Right atrium auricular region (tissue), 2 donors: ENCODE measurements around the gene DHX40. TPM values are rescaled to one million over a fixed set of nuclear protein-coding genes. Genes with fewer than 3 reads are reported as not detected.
A peak's percentile ranks its signal among the peaks of the same experiment; 100 is the strongest.

Experiments
- DNase-seq: peaks from one replicate; pipeline ENCODE4 v3.0.0-alpha.2; 2019; ENCODE audit warnings: low spot score
- H3K27ac ChIP-seq, 2 donors: fragments of 200-600 bp; sonication (generic); 1 replicate in 1 of 2; 2 replicates in 1 of 2; pipeline ENCODE4 v1.5.1; 2016 to 2019
- H3K27me3 ChIP-seq, 2 donors: fragments of 200-600 bp; sonication (generic); one replicate each; pipeline versions ENCODE4 v1.5.1 to v1.6.0; 2017 to 2019
- H3K36me3 ChIP-seq: fragments of 200-600 bp; sonication (generic); one replicate; pipeline ENCODE4 v1.5.1; 2016
- H3K4me1 ChIP-seq, 2 donors: fragments of 200-600 bp; sonication (generic); one replicate each; pipeline versions ENCODE4 v1.5.1 to v1.6.0; 2017 to 2019
- H3K4me3 ChIP-seq, 2 donors: fragments of 200-600 bp; sonication (generic); 1 replicate in 1 of 2; 2 replicates in 1 of 2; pipeline ENCODE4 v1.5.1; 2017 to 2019; ENCODE audit warnings: mild to moderate bottlenecking in 1 of 2, moderate library complexity in 1 of 2
- H3K9me3 ChIP-seq, 2 donors: fragments of 200-600 bp; sonication (generic); one replicate each; pipeline ENCODE4 v1.5.1; 2019
- total RNA-seq, 2 donors: library from RNA; depleted of rRNA; stranded (reverse); fragments of >200 nt; gene quantifications; one replicate each; pipeline ENCODE4 v1.1.0, GENCODE V29; 2016
- TF ChIP-seq, protein P1 (sequence below), 2 donors: fragments of 200-600 bp; sonication (generic); IDR thresholded peaks; one replicate each; pipeline ENCODE4 v1.5.1; 2019; ENCODE audit warnings: antibody characterized with exemption in 2 of 2

The DHX40 gene
- total RNA-seq, 2 donors from 2014 or later, result 22.1 to 22.7 TPM

DNA sequence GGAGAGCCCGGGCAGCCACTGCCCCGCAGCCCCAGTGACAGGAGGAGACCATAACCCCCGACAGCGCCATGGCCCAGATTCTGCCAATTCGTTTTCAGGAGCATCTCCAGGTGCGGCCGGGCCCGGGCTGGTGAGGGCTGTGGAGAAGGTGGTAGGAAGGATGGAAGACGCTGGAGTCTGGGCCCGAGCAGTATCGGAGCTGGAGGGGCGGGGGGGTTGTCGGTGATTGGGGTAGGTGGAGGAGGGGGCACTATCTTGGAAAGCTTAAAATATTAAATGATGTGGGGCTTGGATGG is 54.6 kb downstream of the DHX40 start:
- Histone ChIP-seq H3K9me3 (no peaks in the 10 kb centered on the region), H3K4me3 (peak overlapping the region; percentile 91), H3K27me3 (no peaks in the 10 kb centered on the region), H3K27ac (peak overlapping the region; percentile 98 to 99), H3K36me3 (no peaks in the 10 kb centered on the region), H3K4me1 (peaks cover 0 to 49% of the 10 kb centered on the region in 2 donors)
- TF ChIP-seq, protein P1, sequence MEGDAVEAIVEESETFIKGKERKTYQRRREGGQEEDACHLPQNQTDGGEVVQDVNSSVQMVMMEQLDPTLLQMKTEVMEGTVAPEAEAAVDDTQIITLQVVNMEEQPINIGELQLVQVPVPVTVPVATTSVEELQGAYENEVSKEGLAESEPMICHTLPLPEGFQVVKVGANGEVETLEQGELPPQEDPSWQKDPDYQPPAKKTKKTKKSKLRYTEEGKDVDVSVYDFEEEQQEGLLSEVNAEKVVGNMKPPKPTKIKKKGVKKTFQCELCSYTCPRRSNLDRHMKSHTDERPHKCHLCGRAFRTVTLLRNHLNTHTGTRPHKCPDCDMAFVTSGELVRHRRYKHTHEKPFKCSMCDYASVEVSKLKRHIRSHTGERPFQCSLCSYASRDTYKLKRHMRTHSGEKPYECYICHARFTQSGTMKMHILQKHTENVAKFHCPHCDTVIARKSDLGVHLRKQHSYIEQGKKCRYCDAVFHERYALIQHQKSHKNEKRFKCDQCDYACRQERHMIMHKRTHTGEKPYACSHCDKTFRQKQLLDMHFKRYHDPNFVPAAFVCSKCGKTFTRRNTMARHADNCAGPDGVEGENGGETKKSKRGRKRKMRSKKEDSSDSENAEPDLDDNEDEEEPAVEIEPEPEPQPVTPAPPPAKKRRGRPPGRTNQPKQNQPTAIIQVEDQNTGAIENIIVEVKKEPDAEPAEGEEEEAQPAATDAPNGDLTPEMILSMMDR (IDR thresholded peaks at IDR 0.05), result no peak
- DNase-seq, result no peak

DNA sequence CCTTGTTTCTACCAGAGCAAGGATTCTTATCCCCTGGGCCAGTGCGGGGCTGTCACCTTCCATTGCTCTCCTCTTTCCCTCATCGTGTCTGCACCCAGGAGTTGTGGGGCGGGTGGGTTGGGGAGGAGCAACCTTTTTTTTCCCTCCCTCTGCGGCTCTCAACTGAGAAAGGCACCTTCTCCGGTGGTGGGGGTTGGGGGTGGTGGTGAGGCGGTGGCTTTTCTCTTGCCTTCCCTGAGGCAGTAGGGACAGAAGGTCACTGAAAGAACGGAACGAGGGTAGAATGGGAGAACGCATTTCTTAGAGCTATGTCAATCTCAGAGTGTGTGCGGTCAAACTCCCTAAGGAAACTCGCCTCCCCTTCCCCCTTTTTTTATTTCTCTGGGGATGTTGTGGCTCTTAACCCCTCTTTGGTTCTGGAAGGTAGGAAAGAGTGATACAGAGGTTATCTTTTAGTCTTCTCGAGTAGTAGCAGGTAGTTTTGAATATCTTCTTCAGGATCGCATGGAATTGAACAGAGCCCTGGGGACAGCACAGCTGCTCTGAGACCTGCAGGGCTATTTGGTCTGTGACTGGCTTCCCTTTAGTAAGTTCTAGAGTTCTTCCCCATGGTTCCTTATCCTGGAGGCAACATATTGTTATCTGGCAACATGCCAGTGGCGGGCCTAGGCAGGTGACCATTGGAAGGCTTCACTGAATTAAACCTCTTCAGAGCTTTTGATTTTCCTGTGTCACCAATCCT is 55.3 kb downstream of the DHX40 start:
- H3K4me1 ChIP-seq, result peaks cover 0 to 56% of the 10 kb centered on the region in 2 donors

DNA sequence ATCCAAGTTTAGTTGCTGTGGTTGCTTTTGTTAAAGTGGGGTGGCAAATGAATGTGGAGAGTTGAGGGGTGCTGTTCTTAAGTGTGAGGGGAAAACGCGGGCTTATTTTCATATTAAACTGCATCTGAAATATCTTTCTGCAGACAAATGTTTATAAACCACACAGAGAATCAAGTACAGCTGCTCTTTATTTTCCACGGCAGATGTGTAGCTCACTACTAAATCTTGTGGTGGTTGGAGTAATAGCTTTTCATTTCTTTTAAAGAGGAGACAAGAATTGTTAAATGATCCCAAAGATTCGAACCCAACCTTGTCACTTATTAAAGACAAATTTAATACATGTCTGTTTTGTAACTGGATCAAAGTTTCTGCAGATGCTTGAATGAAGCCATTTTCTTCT is 56.4 kb downstream of the DHX40 start:
- H3K27me3 ChIP-seq, result no peaks in the 10 kb centered on the region
- TF ChIP-seq, protein P1 (IDR thresholded peaks at IDR 0.05), result no peak
- H3K36me3 ChIP-seq, result no peaks in the 10 kb centered on the region
- DNase-seq, result no peak
- H3K4me3 ChIP-seq, result peak overlapping the region in 1 of 2 donors; percentile 91
- peak overlapping the region; percentile 98 to 99 for H3K27ac ChIP-seq
- no peaks in the 10 kb centered on the region for H3K9me3 ChIP-seq
- H3K4me1 ChIP-seq, result peaks cover 0 to 67% of the 10 kb centered on the region in 2 donors

More for the DNA sequence above, 55.3 kb downstream of the DHX40 start:
- DNase-seq, result no peak
- Histone ChIP-seq H3K36me3 (no peaks in the 10 kb centered on the region), H3K27ac (peak overlapping the region; percentile 98 to 99), H3K9me3 (no peaks in the 10 kb centered on the region), H3K27me3 (no peaks in the 10 kb centered on the region), H3K4me3 (peak overlapping the region; percentile 91)
- TF ChIP-seq, protein P1 (IDR thresholded peaks at IDR 0.05), result no peak

DNA sequence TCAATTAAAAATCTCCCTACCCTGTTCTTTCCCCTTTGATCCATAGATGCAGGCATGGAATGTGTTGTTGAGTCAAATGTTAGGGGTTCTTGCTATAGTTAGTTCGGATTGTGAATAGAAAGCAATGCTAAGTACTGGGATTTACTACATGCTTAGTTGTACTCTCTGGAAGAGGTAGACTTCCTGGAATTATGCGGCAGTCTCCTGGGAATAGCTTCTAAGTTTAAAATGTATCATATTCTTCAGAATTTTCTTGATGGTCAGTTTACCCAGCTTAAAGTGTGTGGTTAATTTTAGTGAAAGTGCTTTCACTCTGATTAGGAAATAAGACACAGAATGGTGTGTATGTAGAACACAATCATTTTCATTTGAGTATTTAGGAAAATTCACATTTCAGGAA is 57.7 kb downstream of the DHX40 start:
- peak overlapping the region; percentile 22 to 41 for H3K27ac ChIP-seq
- peaks cover 0 to 74% of the 10 kb centered on the region in 2 donors for H3K4me1 ChIP-seq
- H3K9me3 ChIP-seq, result no peaks in the 10 kb centered on the region
- H3K27me3 ChIP-seq, result no peaks in the 10 kb centered on the region
- H3K4me3 ChIP-seq, result no peak overlapping the region
- TF ChIP-seq, protein P1 (IDR thresholded peaks at IDR 0.05), result no peak
- DNase-seq, result no peak
- no peaks in the 10 kb centered on the region for H3K36me3 ChIP-seq

DNA sequence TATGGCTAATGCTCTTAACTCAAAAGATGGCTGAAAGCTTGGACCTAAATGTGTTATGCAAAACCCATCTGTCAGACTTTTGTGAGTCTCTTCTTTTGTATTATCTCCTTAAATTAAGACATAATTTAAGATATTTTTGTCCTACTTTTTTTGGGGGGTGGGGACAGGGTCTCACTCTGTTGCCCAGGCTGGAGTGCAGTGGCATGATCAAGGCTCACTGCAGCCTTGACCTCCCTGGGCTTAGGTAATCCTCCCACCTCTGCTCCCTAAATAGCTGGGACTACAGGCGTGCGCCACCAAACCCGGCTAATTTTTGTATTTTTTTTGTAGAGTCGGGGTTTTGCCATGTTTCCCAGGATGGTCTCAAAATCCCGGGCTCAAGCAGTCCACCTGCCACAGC is 61.3 kb downstream of the DHX40 start:
- no peak overlapping the region for H3K27ac ChIP-seq
- H3K4me3 ChIP-seq, result no peak overlapping the region
- no peaks in the 10 kb centered on the region for H3K36me3 ChIP-seq
- no peak for DNase-seq
- peaks cover 0 to 88% of the 10 kb centered on the region in 2 donors for H3K4me1 ChIP-seq
- H3K27me3 ChIP-seq, result no peaks in the 10 kb centered on the region
- TF ChIP-seq, protein P1 (IDR thresholded peaks at IDR 0.05), result no peak
- H3K9me3 ChIP-seq, result no peaks in the 10 kb centered on the region

DNA sequence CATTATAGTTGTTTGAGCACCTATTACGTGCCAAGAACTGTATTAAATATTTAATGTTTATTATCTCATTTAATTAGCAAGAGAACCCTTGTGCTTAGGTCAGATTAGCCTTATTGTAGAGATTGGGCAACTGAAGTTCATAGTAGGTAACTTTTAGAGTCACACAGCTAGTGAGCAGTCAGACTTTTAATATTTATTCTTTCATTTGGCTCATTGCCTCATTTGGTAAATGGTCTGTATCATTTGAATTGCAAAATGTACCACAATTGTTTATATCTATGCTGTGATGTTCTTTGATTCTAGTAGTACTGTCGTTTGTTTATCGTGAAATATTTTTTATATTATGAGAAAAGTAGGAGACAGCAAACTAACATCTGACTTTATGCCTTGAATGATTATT is 61.9 kb downstream of the DHX40 start:
- no peak for DNase-seq
- Histone ChIP-seq H3K9me3 (no peaks in the 10 kb centered on the region), H3K36me3 (no peaks in the 10 kb centered on the region), H3K27ac (no peak overlapping the region), H3K27me3 (no peaks in the 10 kb centered on the region), H3K4me3 (no peak overlapping the region), H3K4me1 (peaks cover 0 to 84% of the 10 kb centered on the region in 2 donors)
- TF ChIP-seq, protein P1 (IDR thresholded peaks at IDR 0.05), result no peak
